HEK293 (cell line): ENCODE results near the gene SLC3A2.

ENCODE experiments used
- GLI4 ChIP-seq: fragments of 450-650 bp; formaldehyde crosslinking; IDR thresholded peaks from 2 replicates; pipeline ENCODE4 v1.5.1; 2016; ENCODE audit warnings: missing biosample characterization, missing genetic modification characterization
- KLF9 ChIP-seq: fragments of 450-650 bp; formaldehyde crosslinking; IDR thresholded peaks from 2 replicates; pipeline ENCODE4 v1.5.1; 2016; ENCODE audit warnings: missing biosample characterization, missing genetic modification characterization, low read depth
- SP3 ChIP-seq: fragments of 450-650 bp; formaldehyde crosslinking; IDR thresholded peaks from 2 replicates; pipeline ENCODE4 v1.5.1; 2016; ENCODE audit warnings: missing biosample characterization, missing genetic modification characterization
- YY1 ChIP-seq: fragments of 450-650 bp; formaldehyde crosslinking; IDR thresholded peaks from 2 replicates; pipeline ENCODE4 v1.5.1; 2018; ENCODE audit warnings: missing biosample characterization, missing genetic modification characterization
- ZBTB1 ChIP-seq: fragments of 450-650 bp; formaldehyde crosslinking; IDR thresholded peaks from 2 replicates; pipeline ENCODE4 v1.5.1; 2016; ENCODE audit warnings: missing biosample characterization, missing genetic modification characterization
- ZBTB48 ChIP-seq: fragments of 450-650 bp; formaldehyde crosslinking; IDR thresholded peaks from 2 replicates; pipeline ENCODE4 v1.5.1; 2016; ENCODE audit warnings: missing biosample characterization, missing genetic modification characterization
- ZFP37 ChIP-seq: fragments of 450-650 bp; formaldehyde crosslinking; IDR thresholded peaks from 2 replicates; pipeline ENCODE4 v1.5.1; 2016; ENCODE audit warnings: missing biosample characterization, missing genetic modification characterization
- ZNF114 ChIP-seq: fragments of 450-650 bp; formaldehyde crosslinking; IDR thresholded peaks from 2 replicates; pipeline ENCODE4 v1.5.0; 2017; ENCODE audit warnings: missing biosample characterization, missing genetic modification characterization
- ZNF155 ChIP-seq: fragments of 450-650 bp; formaldehyde crosslinking; IDR thresholded peaks from 2 replicates; pipeline ENCODE4 v1.5.1; 2016; ENCODE audit warnings: missing biosample characterization, missing genetic modification characterization
- ZNF175 ChIP-seq: fragments of 450-650 bp; formaldehyde crosslinking; IDR thresholded peaks from 2 replicates; pipeline ENCODE4 v1.5.1; 2016; ENCODE audit warnings: missing biosample characterization, missing genetic modification characterization
- ZNF184 ChIP-seq: fragments of 450-650 bp; IDR thresholded peaks from 2 replicates; pipeline ENCODE4 v1.5.1; 2018; ENCODE audit warnings: missing biosample characterization, mild to moderate bottlenecking, missing genetic modification characterization
- ZNF202 ChIP-seq: fragments of 450-650 bp; formaldehyde crosslinking; IDR thresholded peaks from 2 replicates; pipeline ENCODE4 v1.5.1; 2016; ENCODE audit warnings: missing biosample characterization, missing genetic modification characterization, borderline replicate concordance
- ZNF23 ChIP-seq: fragments of 450-650 bp; formaldehyde crosslinking; IDR thresholded peaks from 2 replicates; pipeline ENCODE4 v1.5.1; 2016; ENCODE audit warnings: missing biosample characterization, missing genetic modification characterization, borderline replicate concordance
- ZNF239 ChIP-seq: fragments of 450-650 bp; formaldehyde crosslinking; IDR thresholded peaks from 2 replicates; pipeline ENCODE4 v1.5.1; 2016; ENCODE audit warnings: missing biosample characterization, missing genetic modification characterization
- ZNF24 ChIP-seq: fragments of 450-650 bp; formaldehyde crosslinking; IDR thresholded peaks from 2 replicates; pipeline ENCODE4 v1.5.1; 2016; ENCODE audit warnings: missing biosample characterization, missing genetic modification characterization
- ZNF292 ChIP-seq: fragments of 450-650 bp; formaldehyde crosslinking; IDR thresholded peaks from 2 replicates; pipeline ENCODE4 v1.5.1; 2016; ENCODE audit warnings: low read depth, missing biosample characterization, missing genetic modification characterization, borderline replicate concordance
- ZNF350 ChIP-seq: fragments of 450-650 bp; formaldehyde crosslinking; IDR thresholded peaks from 2 replicates; pipeline ENCODE4 v1.5.0; 2017; ENCODE audit warnings: missing biosample characterization, mild to moderate bottlenecking, missing genetic modification characterization
- ZNF354C ChIP-seq: fragments of 450-650 bp; formaldehyde crosslinking; IDR thresholded peaks from 2 replicates; pipeline ENCODE4 v1.5.1; 2016; ENCODE audit warnings: missing biosample characterization, missing genetic modification characterization, low read depth, borderline replicate concordance
- ZNF37A ChIP-seq: fragments of 450-650 bp; IDR thresholded peaks from 2 replicates; pipeline ENCODE4 v1.5.1; 2018; ENCODE audit warnings: missing biosample characterization, missing genetic modification characterization
- ZNF423 ChIP-seq: fragments of 450-650 bp; formaldehyde crosslinking; IDR thresholded peaks from 2 replicates; pipeline ENCODE4 v1.5.1; 2016; ENCODE audit warnings: missing biosample characterization, missing genetic modification characterization
- ZNF530 ChIP-seq: fragments of 450-650 bp; formaldehyde crosslinking; IDR thresholded peaks from 2 replicates; pipeline ENCODE4 v1.5.1; 2016; ENCODE audit warnings: low read depth, missing biosample characterization, missing genetic modification characterization
- ZNF560 ChIP-seq: fragments of 450-650 bp; formaldehyde crosslinking; IDR thresholded peaks from 2 replicates; pipeline ENCODE4 v1.5.1; 2017; ENCODE audit warnings: missing biosample characterization, missing genetic modification characterization, borderline replicate concordance
- ZNF571 ChIP-seq: fragments of 450-650 bp; formaldehyde crosslinking; IDR thresholded peaks from 2 replicates; pipeline ENCODE4 v1.5.0; 2017; ENCODE audit warnings: missing biosample characterization, missing genetic modification characterization
- ZNF654 ChIP-seq: fragments of 450-650 bp; formaldehyde crosslinking; IDR thresholded peaks from 2 replicates; pipeline ENCODE4 v1.5.1; 2016; ENCODE audit warnings: low read depth, missing biosample characterization, missing genetic modification characterization
- ZNF777 ChIP-seq: fragments of 450-650 bp; formaldehyde crosslinking; IDR thresholded peaks from 2 replicates; pipeline ENCODE4 v1.5.1; 2017; ENCODE audit warnings: missing biosample characterization, missing genetic modification characterization, borderline replicate concordance
- ZNF785 ChIP-seq: fragments of 450-650 bp; formaldehyde crosslinking; IDR thresholded peaks from 2 replicates; pipeline ENCODE4 v1.5.1; 2016; ENCODE audit warnings: missing biosample characterization, missing genetic modification characterization
- TF ChIP-seq, protein P1 (sequence below): fragments of 450-650 bp; formaldehyde crosslinking; IDR thresholded peaks from 2 replicates; pipeline ENCODE4 v1.5.1; 2016; ENCODE audit warnings: missing biosample characterization, missing genetic modification characterization
- TF ChIP-seq, protein P2 (sequence below): fragments of 450-650 bp; formaldehyde crosslinking; IDR thresholded peaks from 2 replicates; pipeline ENCODE4 v1.5.1; 2016; ENCODE audit warnings: missing biosample characterization, missing genetic modification characterization
- TF ChIP-seq, protein P3 (sequence below): fragments of 450-650 bp; IDR thresholded peaks from 2 replicates; pipeline ENCODE4 v1.5.1; 2018; ENCODE audit warnings: missing biosample characterization, missing genetic modification characterization
- TF ChIP-seq, protein P4 (sequence below): fragments of 450-650 bp; formaldehyde crosslinking; IDR thresholded peaks from 2 replicates; pipeline ENCODE4 v1.5.1; 2016; ENCODE audit warnings: missing biosample characterization, missing genetic modification characterization
- TF ChIP-seq, protein P5 (sequence below): fragments of 450-650 bp; formaldehyde crosslinking; IDR thresholded peaks from 2 replicates; pipeline ENCODE4 v1.5.1; 2016; ENCODE audit warnings: missing biosample characterization, missing genetic modification characterization, borderline replicate concordance

Gene SLC3A2

DNA sequence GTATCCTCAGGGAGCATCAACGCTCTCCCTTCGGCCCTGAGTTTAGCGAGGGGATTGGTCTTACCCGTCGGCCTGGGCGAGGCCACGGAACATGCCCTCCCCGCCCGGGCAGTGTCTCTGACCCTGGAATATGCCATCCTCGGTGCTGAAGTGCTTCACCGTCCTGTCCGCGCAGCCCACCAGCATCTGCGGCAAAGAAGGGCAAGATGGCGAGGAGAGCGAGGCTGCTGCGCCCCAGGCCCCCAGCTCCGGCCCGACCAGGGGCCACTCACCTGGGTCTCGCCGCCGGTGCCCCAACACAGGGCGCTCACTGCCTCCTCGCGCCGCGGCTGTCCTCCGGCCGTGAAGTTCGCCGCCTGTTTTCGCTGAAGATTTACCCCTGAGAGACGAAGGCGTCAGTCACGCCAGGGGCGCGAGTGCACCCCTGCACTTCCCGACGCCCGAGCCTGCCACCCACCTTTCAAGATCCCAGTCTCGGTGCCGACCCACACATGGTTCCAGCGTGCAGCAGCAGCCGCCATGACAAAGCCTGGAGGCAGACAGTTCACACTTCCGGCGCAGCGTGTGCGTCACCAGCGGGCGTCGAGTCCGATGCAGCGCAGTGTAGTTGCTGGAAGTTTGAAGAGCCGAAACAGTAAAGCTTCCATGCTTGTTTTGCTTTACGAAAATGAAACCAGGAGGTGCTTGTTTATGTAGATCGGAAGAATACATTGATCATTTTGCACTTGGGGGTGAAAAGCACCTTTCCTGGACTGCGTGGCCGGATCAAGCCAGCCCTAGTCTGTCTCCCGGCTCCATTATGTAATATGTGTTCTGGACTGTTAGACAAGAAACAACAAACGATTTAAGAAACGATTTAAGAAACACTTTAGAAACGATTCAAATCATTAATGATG lies 41.4 kb upstream of the SLC3A2 start, which contains the start of gene WDR74 (continued):
- TF ChIP-seq ZNF37A (tag by site-specific recombination) = no peak
- TF ChIP-seq ZNF571 (tag by site-specific recombination) = no peak
- TF ChIP-seq, protein P1, sequence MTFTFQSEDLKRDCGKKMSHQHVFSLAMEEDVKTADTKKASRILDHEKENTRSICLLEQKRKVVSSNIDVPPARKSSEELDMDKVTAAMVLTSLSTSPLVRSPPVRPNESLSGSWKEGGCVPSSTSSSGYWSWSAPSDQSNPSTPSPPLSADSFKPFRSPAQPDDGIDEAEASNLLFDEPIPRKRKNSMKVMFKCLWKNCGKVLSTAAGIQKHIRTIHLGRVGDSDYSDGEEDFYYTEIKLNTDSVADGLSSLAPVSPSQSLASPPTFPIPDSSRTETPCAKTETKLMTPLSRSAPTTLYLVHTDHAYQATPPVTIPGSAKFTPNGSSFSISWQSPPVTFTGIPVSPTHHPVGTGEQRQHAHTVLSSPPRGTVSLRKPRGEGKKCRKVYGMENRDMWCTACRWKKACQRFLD = no peak
- no peak for TF ChIP-seq ZNF354C
- no peak for TF ChIP-seq ZNF155 (tag by site-specific recombination)
- TF ChIP-seq, protein P2, sequence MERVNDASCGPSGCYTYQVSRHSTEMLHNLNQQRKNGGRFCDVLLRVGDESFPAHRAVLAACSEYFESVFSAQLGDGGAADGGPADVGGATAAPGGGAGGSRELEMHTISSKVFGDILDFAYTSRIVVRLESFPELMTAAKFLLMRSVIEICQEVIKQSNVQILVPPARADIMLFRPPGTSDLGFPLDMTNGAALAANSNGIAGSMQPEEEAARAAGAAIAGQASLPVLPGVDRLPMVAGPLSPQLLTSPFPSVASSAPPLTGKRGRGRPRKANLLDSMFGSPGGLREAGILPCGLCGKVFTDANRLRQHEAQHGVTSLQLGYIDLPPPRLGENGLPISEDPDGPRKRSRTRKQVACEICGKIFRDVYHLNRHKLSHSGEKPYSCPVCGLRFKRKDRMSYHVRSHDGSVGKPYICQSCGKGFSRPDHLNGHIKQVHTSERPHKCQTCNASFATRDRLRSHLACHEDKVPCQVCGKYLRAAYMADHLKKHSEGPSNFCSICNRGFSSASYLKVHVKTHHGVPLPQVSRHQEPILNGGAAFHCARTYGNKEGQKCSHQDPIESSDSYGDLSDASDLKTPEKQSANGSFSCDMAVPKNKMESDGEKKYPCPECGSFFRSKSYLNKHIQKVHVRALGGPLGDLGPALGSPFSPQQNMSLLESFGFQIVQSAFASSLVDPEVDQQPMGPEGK (tag by site-specific recombination) = no peak; the same call in 1 of the 2 replicates
- TF ChIP-seq ZNF23 = no peak
- no peak for TF ChIP-seq ZNF292 (tag by site-specific recombination)
- peak; percentile 56; the same call in 1 of the 2 replicates for TF ChIP-seq ZNF24 (tag by site-specific recombination)
- peak; percentile 50; the same call in 1 of the 2 replicates for TF ChIP-seq ZBTB48 (tag by site-specific recombination)
- TF ChIP-seq ZNF654 (tag by site-specific recombination) = no peak
- TF ChIP-seq ZNF239 (tag by site-specific recombination) = no peak
- TF ChIP-seq ZNF350 (tag by site-specific recombination) = no peak
- TF ChIP-seq ZNF175 (tag by site-specific recombination) = no peak
- TF ChIP-seq SP3 (tag by site-specific recombination) = peak; percentile 30
- TF ChIP-seq, protein P3, sequence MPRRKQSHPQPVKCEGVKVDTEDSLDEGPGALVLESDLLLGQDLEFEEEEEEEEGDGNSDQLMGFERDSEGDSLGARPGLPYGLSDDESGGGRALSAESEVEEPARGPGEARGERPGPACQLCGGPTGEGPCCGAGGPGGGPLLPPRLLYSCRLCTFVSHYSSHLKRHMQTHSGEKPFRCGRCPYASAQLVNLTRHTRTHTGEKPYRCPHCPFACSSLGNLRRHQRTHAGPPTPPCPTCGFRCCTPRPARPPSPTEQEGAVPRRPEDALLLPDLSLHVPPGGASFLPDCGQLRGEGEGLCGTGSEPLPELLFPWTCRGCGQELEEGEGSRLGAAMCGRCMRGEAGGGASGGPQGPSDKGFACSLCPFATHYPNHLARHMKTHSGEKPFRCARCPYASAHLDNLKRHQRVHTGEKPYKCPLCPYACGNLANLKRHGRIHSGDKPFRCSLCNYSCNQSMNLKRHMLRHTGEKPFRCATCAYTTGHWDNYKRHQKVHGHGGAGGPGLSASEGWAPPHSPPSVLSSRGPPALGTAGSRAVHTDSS = 0 out of 2 replicates have a peak, but pooled peaks have one; percentile 28
- TF ChIP-seq YY1 (tag by site-specific recombination) = peak; percentile 93
- TF ChIP-seq ZNF560 (tag by site-specific recombination) = no peak
- TF ChIP-seq, protein P4, sequence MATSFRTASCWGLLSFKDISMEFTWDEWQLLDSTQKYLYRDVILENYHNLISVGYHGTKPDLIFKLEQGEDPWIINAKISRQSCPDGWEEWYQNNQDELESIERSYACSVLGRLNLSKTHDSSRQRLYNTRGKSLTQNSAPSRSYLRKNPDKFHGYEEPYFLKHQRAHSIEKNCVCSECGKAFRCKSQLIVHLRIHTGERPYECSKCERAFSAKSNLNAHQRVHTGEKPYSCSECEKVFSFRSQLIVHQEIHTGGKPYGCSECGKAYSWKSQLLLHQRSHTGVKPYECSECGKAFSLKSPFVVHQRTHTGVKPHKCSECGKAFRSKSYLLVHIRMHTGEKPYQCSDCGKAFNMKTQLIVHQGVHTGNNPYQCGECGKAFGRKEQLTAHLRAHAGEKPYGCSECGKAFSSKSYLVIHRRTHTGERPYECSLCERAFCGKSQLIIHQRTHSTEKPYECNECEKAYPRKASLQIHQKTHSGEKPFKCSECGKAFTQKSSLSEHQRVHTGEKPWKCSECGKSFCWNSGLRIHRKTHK (tag by site-specific recombination) = no peak
- TF ChIP-seq ZNF184 = no peak
- TF ChIP-seq KLF9 = no peak
- TF ChIP-seq ZNF202 (tag by site-specific recombination) = no peak
- TF ChIP-seq, protein P5, sequence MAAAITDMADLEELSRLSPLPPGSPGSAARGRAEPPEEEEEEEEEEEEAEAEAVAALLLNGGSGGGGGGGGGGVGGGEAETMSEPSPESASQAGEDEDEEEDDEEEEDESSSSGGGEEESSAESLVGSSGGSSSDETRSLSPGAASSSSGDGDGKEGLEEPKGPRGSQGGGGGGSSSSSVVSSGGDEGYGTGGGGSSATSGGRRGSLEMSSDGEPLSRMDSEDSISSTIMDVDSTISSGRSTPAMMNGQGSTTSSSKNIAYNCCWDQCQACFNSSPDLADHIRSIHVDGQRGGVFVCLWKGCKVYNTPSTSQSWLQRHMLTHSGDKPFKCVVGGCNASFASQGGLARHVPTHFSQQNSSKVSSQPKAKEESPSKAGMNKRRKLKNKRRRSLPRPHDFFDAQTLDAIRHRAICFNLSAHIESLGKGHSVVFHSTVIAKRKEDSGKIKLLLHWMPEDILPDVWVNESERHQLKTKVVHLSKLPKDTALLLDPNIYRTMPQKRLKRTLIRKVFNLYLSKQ (tag by site-specific recombination) = no peak
- no peak for TF ChIP-seq ZNF777 (tag by site-specific recombination)
- no peak for TF ChIP-seq ZNF114 (tag by site-specific recombination)
- TF ChIP-seq GLI4 = no peak
- peak; percentile 64; the same call in 1 of the 2 replicates for TF ChIP-seq ZFP37 (tag by site-specific recombination)
- TF ChIP-seq ZNF530 (tag by site-specific recombination) = no peak
- no peak for TF ChIP-seq ZBTB1 (tag by site-specific recombination)
- TF ChIP-seq ZNF785 (tag by site-specific recombination) = no peak
- TF ChIP-seq ZNF423 (tag by site-specific recombination) = no peak
